HepG2 (cell line): ENCODE results near the gene UBE2N. TPM values are rescaled to one million over a fixed set of nuclear protein-coding genes. Genes with fewer than 3 reads are reported as not detected.

Experiments
- polyA plus RNA-seq, 8 experiments: library from polyadenylated mRNA; depleted of rRNA in 3 of 8; stranded (reverse) in 7 of 8; unstranded in 1 of 8; fragments of >200 nt; fragmentation: Illumina TruSeq in 4 of 8; extraction: Trizol in 4 of 8; gene quantifications; 2 replicates each; pipeline versions ENCODE4 v1.2.1 to v1.2.3, GENCODE V29; 2011 to 2016; ENCODE audit warnings: low read depth in 4 of 8, missing spikeins in 1 of 8, mixed read lengths in 1 of 8; ENCODE audit not compliant: insufficient read depth in 1 of 8
- small RNA-seq, 3 experiments: library from RNA; depleted of rRNA; stranded (forward); fragments of <200 nt; gene quantifications; one replicate each; pipeline ENCODE3, GENCODE V24; 2012; ENCODE audit warnings: low read depth in 2 of 3, low replicate concordance in 1 of 3; ENCODE audit not compliant: insufficient read length in 3 of 3, insufficient read depth in 2 of 3
- total RNA-seq, 5 experiments: library from RNA; depleted of rRNA; stranded (reverse); fragments of >200 nt; fragmentation: Illumina TruSeq; extraction: Trizol; gene quantifications; 2 replicates each; pipeline ENCODE4 v1.2.3, GENCODE V29; 2016; ENCODE audit warnings: low read depth in 1 of 5

The UBE2N gene
- total and polyA plus RNA-seq, 2 of the 13 experiments (the other 11 are each of a cell fraction or from before 2014, with no cell fraction given) = 188 to 197 TPM

Small RNA genes within 50 kb of the gene (small RNA-seq; reads per million reads assigned to genes)
- gene RF00019 = 0 reads per million in 3 experiments

Other genes with a start within 250 kb of the UBE2N start
- gene NUDT4, start 64.0 kb downstream of the UBE2N start, total RNA-seq (2016; rRNA removed; fragmentation: Illumina TruSeq; extraction: Trizol) = 70.1 and 94.9 TPM in 2 replicates
- gene NUDT4, start 64.0 kb downstream of the UBE2N start, polyA plus RNA-seq (2011; rRNA removed) = 25.8 and 37.3 TPM in 2 replicates
- 148 and 224 TPM in 2 replicates for gene MRPL42, start 25.6 kb upstream of the UBE2N start, total RNA-seq (2016; rRNA removed; fragmentation: Illumina TruSeq; extraction: Trizol)
- 75.4 and 93.3 TPM in 2 replicates for gene MRPL42, start 25.6 kb upstream of the UBE2N start, polyA plus RNA-seq (2011; rRNA removed)
- 1.5 and 2.4 TPM in 2 replicates for gene SOCS2, start 130.7 kb upstream of the UBE2N start, total RNA-seq (2016; rRNA removed; fragmentation: Illumina TruSeq; extraction: Trizol)
- gene SOCS2, start 130.7 kb upstream of the UBE2N start, polyA plus RNA-seq (2011; rRNA removed) = 0.62 and 0.89 TPM in 2 replicates
- gene CRADD, start 235.4 kb upstream of the UBE2N start, total RNA-seq (2016; rRNA removed; fragmentation: Illumina TruSeq; extraction: Trizol) = 18.8 and 22.3 TPM in 2 replicates
- 12.4 and 13.7 TPM in 2 replicates for gene CRADD, start 235.4 kb upstream of the UBE2N start, polyA plus RNA-seq (2011; rRNA removed)